ENCODE results near the gene GJC2.

Gene GJC2

DNA sequence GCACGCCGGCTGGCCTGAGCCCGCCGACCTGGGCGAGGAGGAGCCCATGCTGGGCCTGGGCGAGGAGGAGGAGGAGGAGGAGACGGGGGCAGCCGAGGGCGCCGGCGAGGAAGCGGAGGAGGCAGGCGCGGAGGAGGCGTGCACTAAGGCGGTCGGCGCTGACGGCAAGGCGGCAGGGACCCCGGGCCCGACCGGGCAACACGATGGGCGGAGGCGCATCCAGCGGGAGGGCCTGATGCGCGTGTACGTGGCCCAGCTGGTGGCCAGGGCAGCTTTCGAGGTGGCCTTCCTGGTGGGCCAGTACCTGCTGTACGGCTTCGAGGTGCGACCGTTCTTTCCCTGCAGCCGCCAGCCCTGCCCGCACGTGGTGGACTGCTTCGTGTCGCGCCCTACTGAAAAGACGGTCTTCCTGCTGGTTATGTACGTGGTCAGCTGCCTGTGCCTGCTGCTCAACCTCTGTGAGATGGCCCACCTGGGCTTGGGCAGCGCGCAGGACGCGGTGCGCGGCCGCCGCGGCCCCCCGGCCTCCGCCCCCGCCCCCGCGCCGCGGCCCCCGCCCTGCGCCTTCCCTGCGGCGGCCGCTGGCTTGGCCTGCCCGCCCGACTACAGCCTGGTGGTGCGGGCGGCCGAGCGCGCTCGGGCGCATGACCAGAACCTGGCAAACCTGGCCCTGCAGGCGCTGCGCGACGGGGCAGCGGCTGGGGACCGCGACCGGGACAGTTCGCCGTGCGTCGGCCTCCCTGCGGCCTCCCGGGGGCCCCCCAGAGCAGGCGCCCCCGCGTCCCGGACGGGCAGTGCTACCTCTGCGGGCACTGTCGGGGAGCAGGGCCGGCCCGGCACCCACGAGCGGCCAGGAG is 8.6 kb downstream of the GJC2 start:
- DNase-seq (ENCODE audit: low spot score), result no peak

DNA sequence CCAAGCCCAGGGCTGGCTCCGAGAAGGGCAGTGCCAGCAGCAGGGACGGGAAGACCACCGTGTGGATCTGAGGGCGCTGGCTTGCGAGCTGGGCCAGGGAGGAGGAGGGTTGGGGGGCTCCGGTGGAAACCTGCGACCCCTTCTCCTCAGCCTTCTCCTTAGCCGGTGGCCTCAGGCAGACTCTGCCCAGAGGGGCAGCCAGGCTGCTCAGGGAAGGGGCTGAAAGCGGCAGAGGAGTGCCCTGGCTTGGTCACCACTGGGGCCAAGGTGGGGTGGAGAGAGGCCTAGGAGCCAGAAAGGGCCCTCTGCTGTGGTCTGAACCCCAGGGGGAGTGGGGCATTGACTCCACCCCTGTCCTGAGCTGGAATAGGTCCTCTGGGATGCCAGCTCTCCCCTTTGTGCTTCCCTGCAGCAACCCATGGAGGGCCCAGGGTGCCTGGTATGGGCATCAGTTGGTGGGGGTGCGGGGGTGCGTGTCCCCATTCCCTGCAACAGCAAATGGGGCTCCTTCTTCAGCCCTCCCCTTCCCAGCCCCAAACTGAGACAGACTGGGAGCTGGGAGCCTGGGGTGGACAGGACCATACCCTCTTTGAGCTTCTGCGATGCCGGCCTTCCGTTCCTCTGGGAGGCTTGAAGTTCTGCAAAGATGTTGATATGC is 9.4 kb downstream of the GJC2 start:
- DNase-seq (ENCODE audit: low spot score), result no peak

DNA sequence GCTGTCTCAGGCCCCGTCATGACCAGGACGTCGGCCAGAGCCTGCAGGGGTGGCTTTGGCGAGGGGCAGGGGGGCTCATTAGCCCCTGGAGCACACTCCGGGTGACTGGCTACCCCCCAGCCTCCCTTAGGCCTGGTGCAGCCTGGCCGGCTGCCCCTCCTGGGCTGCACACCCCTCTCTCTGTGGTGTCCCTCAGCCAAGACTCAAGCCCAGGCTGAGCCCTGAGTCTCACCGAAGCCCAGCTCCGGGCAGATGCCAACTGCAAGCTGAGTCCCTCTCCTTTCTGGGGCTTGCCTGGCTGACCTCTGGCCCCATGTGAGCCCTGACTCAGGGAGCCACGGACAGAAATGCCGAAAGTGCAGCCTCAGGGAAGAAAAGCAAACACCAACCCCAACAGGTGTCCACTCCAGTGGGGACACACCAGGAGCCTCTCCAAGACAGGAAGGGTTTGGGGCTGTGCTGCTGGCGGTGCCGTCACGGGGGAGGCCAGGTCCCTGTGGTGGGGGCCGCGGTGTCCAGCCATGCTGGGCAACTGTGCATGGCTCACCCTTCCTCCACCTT is 10.6 kb downstream of the GJC2 start:
- no peak for DNase-seq (ENCODE audit: low spot score)

DNA sequence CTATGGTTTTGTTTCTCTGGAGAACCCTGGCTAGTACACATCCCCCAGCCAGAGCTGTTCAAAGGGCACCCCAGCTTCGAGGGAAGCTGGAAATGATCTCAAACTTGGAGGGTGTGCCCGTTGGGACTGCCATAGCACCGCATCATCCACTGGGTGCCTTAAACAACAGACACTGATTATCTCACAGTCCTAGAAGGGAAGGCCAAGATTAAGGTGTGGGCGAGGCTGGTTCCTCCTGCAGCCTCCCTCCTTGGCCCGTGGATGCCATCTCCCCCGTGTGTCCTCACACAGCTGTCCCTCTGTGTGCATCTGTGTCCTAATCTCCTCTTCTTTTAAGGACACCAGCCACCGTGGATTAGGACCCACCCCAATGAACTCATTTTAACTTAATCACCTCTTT is 11.6 kb downstream of the GJC2 start:
- no peak for DNase-seq (ENCODE audit: low spot score)

DNA sequence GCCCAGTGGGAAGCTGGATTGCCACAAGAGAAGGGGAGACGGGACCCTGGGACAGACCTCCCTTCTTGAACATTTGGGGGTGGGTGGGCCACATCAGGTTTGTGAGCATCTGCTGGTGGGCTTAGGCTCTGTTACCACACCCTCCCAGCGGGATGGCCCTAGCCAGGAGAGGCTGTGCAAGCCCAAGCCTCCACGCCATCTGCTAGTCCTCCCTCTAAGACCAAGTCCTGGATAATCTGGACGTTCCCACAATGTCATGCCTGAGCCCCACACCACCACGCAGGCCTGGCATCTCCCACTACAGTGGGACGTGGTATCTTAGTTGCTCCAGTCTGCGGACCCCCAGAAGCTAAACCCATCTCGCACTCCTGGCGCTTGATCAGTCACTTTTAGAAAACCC is 12.1 kb downstream of the GJC2 start:
- no peak for DNase-seq (ENCODE audit: low spot score)

DNA sequence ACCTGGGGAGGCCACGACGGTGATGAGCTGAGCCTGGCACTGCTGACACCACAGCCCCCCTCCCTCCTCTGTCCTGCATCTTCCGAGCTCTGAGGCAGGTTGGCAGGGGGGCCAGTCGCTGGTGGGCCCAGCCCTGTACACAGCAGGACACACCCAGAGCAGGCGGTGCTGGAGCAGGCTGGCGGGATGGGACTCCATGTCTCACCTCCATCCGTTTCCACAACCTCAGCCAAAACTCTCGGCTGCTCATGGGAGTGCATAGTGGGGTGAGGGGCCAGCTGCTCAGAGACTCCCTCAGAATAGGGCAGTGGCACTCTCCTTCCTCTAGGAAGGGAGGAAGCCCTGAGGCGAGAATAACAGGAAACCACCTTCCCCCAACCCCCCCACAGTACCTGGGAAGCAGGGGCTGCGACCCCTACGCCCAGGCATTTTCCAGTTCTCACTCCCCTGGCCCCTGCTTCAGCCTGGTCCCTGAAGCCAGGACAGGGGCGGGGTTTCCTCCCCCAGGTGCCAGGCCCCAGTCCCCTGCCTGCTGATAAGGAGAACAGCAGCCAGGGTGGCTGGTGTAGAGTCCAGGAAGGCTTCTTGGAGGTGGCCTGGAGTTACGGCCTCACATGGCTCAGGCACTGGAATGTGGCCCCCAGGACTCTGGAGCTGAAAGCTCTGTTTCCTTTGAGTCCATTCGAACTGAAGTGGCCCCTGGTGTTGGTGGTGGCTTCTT is 12.7 kb downstream of the GJC2 start:
- DNase-seq (ENCODE audit: low spot score), result no peak

DNA sequence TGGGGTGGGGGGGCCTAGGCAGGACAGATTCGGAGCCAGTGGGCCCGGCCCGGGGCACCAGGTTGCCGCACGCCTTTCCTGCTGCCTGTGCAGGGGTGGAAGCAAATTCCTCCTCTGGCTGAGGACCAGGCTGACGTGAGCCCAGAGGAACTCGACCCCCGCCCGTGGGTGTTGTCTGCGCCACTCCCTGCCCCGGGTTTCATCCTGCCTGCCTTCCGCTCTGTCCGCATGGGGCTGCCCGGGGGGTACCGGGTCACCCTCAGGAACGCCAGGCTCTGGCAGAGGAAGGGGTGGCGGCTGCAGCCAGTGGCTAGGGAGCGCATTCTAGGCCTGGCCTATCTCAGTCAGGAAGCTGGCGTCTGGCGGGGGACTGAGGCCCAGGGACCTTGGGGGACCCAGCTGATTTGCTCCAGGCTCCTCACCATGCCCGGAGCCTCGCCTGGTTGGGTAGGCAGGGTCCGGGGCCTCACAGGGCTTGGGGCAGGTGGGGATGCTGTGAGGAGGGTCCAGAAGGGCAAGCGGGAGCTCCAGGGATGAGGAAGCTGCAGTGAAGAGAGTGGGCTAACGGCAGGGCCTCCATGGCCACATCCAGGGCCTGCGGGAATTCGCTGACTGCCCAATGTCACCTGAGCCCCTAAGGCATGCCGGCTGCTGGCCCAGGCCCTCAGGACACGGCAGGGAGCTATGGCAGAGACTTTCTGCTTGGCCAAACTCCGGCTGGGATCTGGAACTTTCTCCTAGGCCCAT is 13.4 kb downstream of the GJC2 start:
- DNase-seq (ENCODE audit: low spot score), result no peak

DNA sequence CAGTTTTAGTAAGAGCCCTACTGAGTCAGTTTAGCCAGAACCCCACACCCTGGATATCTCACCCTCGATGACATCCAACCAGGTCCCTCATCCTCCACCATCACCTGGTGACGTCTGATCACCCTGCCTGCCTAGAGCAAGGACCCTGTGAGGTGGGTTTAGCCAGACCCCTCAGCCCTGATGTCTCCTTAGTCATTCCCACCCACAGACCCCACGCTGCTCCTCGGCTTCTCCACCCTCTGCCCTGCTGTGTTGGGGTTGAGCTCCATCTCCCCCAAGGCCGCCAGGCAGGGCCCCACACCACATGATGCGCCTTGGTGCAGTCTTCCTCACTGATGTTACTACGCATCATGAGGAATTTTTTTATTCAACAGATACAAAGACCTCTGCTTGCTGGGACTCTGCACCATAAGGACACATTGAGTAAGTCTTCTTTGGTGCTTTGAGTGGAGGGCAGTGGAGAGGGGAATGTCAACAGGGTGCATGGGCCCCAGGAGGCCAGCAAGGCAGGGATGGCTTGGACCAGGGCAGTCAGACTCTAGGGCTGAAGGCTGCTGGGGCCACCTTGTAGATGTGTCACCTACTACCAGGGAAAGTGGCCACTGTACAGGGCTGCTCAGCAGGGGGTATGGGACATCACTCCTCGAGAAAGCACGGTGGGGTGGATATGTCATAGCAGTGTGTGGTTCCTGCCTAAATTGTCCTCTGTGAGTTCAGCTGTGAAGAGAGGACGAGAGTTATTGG is 14.2 kb downstream of the GJC2 start:
- DNase-seq (ENCODE audit: low spot score), result no peak

DNA sequence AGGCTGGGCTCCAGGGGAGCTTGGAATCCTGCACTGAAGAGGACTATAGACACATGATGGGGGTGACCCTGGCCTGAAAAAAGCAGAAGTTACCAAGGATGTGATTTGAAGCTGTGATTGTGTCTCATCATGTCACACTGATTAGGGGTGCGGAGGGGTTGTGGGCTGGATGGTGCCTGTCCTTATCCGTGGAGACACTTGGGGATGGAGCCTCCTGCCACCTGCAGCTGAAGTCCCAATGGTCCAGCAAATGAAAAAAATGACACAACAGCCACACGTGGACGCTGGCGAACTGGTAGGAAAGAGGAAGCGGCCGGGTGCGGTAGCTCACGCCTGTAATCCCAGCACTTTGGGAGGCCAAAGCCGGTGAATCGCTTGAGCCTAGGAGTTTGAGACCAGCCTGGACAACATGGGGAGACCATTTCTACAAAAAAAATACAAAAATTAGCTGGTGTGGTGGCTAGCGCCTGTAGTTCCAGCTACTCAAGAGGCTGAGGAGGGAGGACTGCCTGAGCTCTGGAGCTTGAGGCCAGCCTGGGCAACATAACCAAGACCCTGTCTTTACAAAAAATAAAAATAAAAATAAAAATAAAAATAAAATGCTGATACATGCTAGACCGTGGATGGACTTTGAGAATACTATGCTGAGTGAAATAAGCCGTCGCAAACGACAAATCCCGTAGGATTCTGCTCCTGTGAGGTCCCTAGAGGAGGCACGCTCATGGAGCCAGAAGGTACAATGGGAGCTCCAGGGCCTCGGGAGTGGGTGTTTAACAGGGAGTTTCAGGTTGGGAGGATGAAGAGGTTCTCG is 15.0 kb downstream of the GJC2 start:
- DNase-seq (ENCODE audit: low spot score), result no peak

DNA sequence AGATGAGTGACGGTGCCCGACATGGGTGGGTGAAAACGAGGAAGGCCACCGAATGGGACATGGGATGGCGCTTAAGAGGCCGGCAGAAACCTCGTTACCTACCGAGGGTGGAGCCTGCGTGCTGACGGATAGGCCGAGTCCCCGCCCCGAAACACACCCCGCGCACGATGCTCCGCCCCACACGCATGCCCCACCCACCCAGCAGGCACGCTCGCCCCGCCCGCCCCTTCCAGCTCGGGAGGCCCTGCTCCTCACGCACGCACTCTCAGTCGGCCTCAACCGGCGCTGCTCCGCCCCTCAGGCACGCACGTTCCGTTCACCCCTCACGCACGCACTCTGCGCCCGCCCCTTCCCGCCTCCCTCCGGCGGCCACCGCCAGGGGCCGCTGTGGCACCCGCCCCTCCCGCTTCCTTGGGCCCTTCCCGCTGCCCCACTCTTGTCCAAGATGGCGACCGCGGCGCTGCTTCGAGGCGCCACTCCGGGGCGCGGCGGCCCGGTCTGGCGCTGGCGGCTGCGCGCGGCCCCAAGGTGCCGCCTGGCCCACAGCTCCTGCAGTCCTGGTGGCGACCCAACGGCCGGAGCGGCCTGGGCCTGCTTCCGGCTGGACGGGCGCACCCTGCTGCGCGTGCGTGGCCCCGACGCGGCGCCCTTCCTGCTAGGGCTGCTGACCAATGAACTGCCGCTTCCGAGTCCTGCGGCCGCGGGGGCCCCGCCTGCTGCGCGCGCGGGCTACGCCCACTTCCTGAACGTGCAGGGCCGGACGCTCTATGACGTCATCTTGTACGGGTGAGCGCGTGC is 15.8 kb downstream of the GJC2 start, which contains the start of gene IBA57:
Gene IBA57 (plus strand): TSS at position 433 of the 798 bp plus-strand sequence. CDS start 13 bp downstream, at position 446.
- peak; percentile 100 for DNase-seq (ENCODE audit: low spot score)

DNA sequence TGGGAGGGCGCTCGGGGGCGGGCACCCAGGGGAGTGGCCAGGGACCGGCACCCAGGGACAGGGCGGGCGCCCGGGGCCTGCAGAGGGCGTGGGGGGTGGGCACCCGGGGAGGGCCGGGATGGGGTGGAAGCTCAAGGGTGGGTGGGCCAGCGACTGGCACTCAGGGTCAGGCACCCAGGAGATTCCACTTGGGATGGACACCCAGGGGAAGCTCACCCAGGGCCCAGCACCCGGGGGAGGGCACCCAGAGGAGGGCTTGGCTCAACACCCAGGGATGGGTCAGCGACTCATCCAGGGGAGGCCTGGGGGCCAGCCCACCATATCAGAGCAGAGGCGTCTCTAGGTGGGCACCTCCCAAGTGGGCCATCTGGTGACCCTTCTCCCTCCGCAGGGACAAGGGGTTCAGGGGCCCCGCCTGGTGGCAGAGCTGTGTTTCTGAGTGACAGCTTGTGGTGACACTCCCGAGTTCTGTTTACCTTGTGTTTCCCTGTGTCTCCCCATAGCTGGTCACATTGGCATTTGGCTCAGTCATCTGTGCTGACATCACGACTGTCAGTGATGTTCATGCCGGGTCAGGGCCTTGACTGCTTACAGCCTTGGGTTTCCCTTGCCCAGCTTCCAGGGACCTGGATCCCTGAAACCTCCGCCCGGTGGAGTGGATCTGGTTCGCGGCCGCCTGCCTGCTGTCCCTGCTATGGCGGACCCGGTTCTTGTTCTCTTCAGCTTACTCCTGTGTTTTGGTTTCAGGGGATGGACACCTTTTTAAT is 16.6 kb downstream of the GJC2 start:
- no peak for DNase-seq (ENCODE audit: low spot score)

DNA sequence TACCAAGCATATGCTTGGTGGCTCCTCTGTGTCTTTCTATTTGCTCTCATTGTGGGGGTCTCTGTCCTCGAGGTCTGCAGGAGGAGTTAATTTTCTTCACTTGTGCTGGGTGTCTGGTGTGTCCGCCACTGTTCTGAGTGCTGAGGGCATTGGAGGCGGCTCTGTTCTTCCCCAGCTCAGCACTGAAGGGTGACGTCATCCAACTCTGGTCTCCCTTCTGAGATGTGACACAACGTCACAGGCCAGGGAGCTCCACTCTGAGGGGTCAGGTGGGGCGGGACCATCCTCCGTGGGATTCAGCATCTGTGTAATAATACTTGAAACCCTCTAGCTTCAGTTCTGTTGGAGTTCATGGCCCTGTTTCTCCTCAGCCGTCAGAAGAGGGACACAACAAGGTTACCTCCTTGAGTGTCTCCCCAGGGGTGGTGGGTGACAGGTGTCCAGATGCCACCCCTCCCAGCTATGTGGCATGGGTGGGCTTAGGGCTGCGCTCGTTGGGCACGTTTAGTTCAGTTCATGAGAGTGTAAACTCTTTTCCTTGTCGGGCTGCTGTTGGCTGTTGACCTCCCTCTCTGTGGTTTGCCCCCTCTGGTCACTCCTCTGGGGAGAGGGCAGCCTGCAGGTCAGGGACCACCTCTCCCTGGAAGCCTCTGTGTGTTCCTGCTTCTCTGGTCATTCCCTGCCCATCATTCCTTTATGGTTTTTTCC is 19.0 kb downstream of the GJC2 start:
- no peak for DNase-seq (ENCODE audit: low spot score)

DNA sequence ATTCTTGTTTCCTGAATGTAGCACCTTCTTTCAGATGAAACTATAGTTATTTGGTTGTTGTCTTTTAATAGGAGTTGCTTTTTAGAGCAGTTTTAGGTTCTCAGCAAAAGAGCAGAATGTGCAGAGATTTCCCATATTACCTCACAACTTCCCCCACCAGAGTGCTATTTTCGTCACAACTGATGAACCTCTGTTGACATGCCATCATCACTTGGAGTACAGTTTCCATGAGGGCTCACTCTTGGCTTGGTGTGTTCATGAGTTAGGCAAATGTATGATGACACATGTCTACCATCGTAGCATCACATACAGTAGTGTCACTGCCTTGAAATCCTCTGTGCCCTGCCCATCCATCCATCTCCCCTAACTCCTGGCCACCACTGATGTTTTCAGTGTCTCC is 19.6 kb downstream of the GJC2 start:
- DNase-seq (ENCODE audit: low spot score), result no peak

DNA sequence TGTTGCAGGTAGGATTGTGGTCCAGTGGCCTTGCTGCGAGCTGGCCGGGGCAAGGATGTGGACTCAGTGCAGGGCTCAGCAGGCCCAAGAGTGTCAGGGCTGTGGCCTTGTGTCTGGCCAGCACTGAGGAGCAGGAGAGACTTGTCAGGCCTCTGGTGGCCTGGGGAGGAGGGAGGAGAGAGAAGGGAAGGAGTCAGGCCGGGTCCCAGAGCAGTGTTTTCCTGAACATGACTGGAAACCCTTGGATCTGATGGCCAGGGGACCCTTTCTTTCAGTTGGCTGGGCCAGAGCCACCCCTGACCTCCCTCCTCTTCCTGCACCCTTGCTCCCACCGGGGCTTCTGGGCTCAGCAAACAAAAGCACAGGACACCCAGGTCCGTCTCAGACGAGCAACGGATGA is 20.9 kb downstream of the GJC2 start:
- DNase-seq (ENCODE audit: low spot score), result no peak

DNA sequence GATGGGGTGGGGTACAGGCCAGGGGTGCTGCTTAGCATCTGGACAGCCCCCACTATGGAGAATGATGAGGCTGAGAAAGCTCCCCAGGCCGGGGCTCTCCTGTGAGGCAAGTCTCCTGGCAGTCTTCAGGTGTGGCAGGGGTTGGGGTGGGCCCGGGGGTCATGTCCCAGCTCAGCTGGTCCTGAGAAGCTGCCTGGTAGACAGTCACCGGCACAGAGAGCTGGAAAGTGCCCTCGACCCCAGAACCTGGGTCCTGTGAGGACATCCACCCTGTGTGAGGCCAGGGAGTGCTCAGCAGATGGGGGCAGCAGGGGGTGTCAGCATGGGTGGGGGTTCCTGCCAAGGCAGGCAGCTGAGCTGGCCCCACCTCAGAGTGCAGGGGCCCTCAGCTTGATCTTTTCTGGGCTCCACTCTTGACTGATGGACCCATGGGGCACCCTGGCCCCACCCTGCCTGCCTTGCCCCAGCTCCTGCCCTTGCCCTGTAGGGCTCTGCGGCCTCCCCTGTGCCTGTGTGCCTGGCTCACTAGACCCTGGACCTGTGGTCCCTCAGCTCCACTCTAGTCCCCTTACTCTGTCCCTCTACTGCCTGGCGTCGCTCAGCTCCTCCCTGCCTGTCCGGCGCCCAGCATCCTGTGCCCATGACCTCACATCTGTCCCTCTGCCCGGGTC is 21.6 kb downstream of the GJC2 start:
- no peak for DNase-seq (ENCODE audit: low spot score)

DNA sequence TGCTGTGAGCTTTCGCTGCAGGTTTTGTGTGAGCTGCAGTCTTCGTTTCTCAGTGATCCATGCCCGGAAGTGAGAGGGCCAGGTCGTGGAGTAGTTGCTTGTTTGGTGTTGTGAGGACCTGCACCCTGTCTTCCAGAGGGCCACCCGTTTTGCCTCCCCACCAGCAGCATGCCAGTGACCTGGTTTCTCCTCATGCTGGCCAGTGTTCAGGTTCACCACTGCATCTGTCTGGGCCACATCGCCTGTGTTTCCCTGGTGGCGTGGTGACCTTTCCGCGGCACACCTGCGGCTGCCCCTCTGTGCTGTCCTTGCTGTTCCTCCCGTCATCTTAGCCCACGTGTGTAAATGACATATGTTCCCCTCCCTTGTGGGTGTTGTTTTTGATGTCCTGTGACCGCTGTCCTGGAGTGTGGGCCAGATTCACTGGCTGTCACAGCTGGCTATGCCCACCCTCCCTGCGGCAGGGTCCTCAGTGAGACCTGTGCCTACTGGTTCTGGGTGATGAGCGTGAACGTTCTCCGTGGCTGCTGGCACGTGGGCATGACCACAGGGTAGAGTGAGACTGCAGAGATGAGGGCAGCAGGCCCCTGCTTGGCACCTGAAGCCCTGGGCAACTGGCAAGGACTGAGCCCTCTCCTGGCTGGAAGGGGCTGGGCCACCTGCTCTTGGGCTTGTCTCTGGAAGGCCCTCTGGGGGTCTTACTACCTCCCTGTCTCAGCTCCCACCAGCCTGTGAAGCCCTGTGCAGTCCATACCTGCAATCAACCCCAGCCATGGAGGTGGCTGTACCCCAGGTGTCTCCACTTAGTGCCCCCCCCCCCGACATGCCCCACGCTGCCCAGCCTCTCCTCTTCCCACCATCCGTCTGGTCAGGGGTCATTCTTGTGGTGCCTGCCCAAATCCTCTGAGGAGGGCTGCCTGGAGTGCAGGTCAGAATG is 23.1 kb downstream of the GJC2 start:
- DNase-seq (ENCODE audit: low spot score), result no peak

All from ecto neural progenitor cell (in vitro differentiated cells).